H1 (cell line): ENCODE results near the gene ANKRD40. TPM values are rescaled to one million over a fixed set of nuclear protein-coding genes. Genes with fewer than 3 reads are reported as not detected.
A peak's percentile ranks its signal among the peaks of the same experiment; 100 is the strongest.

Experiments
- HDAC2 ChIP-seq, 2 experiments: fragments of 300-600 bp in 1 of 2; sonication (generic) in 1 of 2; IDR thresholded peaks; 2 replicates each; pipeline ENCODE4 v1.6.1; 2011 to 2012; ENCODE audit warnings: low read depth in 2 of 2, low read length in 2 of 2, mild to moderate bottlenecking in 2 of 2, moderate library complexity in 2 of 2, borderline replicate concordance in 1 of 2, inconsistent platforms in 1 of 2
- SIN3A ChIP-seq, 2 experiments: IDR thresholded peaks in 1 of 2; conservative IDR thresholded peaks in 1 of 2; 2 replicates each; pipeline ENCODE4 v1.6.1; 2011 to 2012; ENCODE audit warnings: low read length in 2 of 2, improper control_type of control experiment in 1 of 2, low read depth in 1 of 2, mild to moderate bottlenecking in 1 of 2
- YY1 ChIP-seq: IDR thresholded peaks from 2 replicates; pipeline ENCODE4 v1.6.1; 2011; ENCODE audit warnings: low read depth, mild to moderate bottlenecking, low read length
- polyA plus RNA-seq, 7 experiments: library from polyadenylated mRNA; depleted of rRNA in 3 of 7; stranded (reverse) in 5 of 7; unstranded in 2 of 7; fragments of >200 nt in 5 of 7; fragments of 200-250 nt in 2 of 7; gene quantifications; 1 replicate in 5 of 7; 2 replicates in 1 of 7; 4 replicates in 1 of 7; pipeline versions ENCODE4 v1.2.1 to v1.2.3, GENCODE V29; 2011 to 2013; ENCODE audit warnings: missing spikeins in 2 of 7, mixed read lengths in 2 of 7
- total RNA-seq: library from RNA; stranded (reverse); fragmentation: NEBNext Ultra II Directional; extraction: Animal tissue kit (Norgen Biotek cat#: 25700); gene quantifications from 2 replicates; pipeline ENCODE4 v1.2.1, GENCODE V29; 2021

ANKRD40 gene
- total and polyA plus RNA-seq, 2 of the 8 experiments (the other 6 are each of a cell fraction or from before 2014, with no cell fraction given): 26.1 to 50.1 TPM

DNA sequence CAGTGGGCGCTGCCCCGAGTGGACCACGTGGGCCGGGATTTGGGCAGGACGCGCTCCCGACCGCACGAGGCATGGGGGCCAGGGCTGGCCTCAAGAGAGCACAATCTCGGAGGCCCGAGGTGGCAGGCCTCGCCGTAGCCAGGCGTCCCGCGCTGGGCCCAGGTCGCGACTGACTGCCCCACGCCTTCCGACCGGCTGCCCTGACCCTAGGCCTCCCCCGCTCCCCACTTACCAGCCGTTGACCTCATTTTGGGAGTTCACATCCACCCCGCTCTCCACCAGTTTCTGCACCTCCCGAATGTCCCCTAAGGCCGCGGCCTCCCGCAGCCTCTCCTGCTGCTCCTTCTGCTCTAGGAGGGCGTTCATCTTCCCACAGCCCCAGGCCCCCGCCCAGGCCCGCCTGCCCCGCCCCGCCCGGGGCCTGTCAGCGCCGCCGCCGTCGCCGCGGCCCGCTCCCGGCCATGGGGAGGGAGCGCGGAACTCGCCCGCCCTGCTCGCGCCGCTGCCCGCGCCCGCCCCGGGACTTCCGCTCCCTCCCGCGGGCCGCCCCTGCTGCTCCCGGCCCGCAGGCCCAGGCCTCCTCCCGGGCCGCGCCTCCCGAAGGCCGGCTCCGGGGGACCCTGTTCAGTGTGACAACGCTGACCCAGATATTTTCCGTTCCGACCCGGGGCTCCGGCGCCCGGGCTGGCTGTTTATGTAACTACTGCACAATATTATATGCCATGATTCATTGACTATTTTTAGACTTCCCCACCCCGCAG, at the start of gene ANKRD40 (continued):
- TF ChIP-seq HDAC2 (IDR thresholded peaks at IDR 0.05; ENCODE audit: borderline replicate concordance in 1 of 2, low read depth in 2 of 2, low read length in 2 of 2): peak in 1 of 2 experiments; percentile 56; a peak in 1 of 4 replicates
- TF ChIP-seq SIN3A (conservative IDR thresholded peaks at IDR 0.05 in 1 of 2, IDR thresholded peaks at IDR 0.05 in 1 of 2; ENCODE audit: low read depth in 1 of 2, low read length in 2 of 2): 0 out of 4 replicates have a peak, but pooled peaks of 1 of the 2 experiments have one; percentile 70
- TF ChIP-seq YY1: peak; percentile 66; the same call in 1 of the 2 replicates
